A673 (cell line): ENCODE measurements around the gene SOBP.

Experiments used
- EZH2 ChIP-seq: fragments of 200-600 bp; sonication (generic); IDR thresholded peaks from 2 replicates; pipeline ENCODE4 v1.6.1; 2017; ENCODE audit warnings: borderline replicate concordance, low read depth, mild to moderate bottlenecking, mixed read lengths, antibody characterized with exemption, low read length; ENCODE audit not compliant: poor library complexity, severe bottlenecking
- TF ChIP-seq, protein P1 (sequence below): fragments of 300-800, 200-600 bp; sonication (generic); conservative IDR thresholded peaks from 2 replicates; pipeline ENCODE4 v1.5.1; 2017; ENCODE audit warnings: low read depth, mild to moderate bottlenecking, antibody characterized with exemption, low read length, moderate library complexity, mixed read lengths

DNA sequence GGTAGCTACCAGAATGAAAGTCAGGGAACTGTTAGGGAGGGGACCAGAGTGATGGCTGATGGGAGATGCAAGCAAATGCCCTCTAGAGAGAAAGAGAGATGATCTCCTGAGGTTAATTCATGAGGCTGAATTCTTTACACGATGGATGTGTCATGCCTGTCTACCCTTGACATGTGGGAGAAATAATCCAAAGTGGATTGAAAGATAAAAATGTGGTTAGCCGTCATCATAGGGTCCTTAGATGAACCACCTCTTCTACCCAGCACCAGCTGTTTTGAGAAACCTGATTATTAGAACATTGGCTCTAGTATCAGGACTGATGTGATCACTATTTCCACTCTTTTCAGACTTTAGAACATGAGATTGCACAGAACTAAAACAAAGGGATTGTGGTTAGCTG, 53.6 kb downstream of the SOBP start:
- TF ChIP-seq, protein P1, sequence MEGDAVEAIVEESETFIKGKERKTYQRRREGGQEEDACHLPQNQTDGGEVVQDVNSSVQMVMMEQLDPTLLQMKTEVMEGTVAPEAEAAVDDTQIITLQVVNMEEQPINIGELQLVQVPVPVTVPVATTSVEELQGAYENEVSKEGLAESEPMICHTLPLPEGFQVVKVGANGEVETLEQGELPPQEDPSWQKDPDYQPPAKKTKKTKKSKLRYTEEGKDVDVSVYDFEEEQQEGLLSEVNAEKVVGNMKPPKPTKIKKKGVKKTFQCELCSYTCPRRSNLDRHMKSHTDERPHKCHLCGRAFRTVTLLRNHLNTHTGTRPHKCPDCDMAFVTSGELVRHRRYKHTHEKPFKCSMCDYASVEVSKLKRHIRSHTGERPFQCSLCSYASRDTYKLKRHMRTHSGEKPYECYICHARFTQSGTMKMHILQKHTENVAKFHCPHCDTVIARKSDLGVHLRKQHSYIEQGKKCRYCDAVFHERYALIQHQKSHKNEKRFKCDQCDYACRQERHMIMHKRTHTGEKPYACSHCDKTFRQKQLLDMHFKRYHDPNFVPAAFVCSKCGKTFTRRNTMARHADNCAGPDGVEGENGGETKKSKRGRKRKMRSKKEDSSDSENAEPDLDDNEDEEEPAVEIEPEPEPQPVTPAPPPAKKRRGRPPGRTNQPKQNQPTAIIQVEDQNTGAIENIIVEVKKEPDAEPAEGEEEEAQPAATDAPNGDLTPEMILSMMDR, result no peak
- no peak for TF ChIP-seq EZH2
